Measurements from ENCODE around the gene IPPK.

Gene IPPK

GRCh38 chr9:92682269-92682668 lies 12.3 kb upstream of the IPPK start:
- no peak for DNase-seq

- no peak for DNase-seq
Observed at GRCh38 chr9:92680166-92681119, 10.5 kb upstream of the IPPK start.

GRCh38 chr9:92679413-92680165 lies 9.7 kb upstream of the IPPK start:
- no peak for DNase-seq

DNA sequence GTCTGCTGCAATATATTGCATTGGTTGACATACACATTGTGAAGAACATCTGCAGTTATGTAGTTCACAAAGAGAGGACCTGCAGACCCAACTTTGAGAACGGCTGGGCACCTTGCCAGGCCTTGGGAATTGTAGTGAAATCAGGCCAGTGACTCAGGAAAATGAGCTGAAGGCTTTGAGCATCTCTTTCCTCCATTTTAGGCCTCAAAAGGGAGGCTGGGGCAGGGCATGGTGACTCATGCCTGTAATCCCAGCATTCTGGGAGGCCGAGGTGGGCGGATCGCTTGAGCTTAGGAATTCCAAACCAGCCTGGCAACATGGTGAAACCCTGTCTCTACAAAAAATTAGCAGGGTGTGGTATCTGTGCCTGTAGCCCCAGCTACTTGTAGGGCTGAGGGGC lies 1.4 kb upstream of the IPPK start:
- DNase-seq: no peak

DNA sequence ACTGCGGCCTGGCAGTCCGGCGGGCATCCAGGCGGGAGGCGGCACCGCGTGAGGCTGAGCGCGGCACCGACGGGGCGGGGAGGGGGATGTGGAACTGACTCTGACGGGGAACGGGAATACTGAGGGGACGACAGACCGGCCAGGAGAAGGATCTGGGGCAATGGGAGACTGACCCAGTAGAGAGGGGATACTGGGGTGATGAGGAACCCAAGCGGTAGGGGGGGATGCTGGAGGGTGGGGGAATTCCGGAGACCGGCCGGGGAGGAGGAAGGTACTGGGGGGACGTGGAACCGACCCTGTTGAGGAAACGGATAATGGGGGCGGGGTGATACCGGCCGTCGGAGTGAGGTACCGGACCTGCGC lies 423 bp downstream of the IPPK start:
- no peak for DNase-seq

GRCh38 chr9:92668746-92669526 lies 995 bp downstream of the IPPK start:
- no peak for DNase-seq

DNA sequence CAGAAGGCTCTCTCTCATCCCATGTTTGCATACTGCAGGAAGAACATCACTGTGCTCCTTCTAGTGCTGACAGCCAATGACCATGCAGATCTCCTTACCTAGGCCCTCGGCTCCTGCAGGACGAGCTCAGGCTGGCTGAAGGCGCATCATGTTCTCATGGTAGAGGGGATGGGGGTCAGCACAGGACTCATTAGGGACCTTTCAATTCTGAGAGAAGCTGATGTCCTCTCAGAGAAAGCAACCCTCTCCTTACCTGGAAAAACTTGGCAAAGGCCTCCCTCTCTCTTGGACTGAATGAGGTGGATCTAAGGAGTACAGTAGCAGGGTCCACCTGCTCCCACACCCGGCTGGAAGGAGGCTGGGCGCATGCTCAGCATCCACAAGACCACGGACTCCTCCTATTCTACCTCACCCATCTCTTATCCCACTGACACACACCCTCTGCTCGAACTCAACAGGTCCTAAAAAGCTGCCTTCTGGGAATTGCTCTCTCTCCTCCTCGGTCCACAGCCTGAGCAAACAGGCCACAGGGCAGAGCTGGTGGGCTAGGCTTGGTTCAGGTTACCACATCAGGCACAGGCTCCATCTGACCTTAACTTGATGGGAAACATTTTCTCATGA lies 2.9 kb downstream of the IPPK start:
- DNase-seq: no peak

DNA sequence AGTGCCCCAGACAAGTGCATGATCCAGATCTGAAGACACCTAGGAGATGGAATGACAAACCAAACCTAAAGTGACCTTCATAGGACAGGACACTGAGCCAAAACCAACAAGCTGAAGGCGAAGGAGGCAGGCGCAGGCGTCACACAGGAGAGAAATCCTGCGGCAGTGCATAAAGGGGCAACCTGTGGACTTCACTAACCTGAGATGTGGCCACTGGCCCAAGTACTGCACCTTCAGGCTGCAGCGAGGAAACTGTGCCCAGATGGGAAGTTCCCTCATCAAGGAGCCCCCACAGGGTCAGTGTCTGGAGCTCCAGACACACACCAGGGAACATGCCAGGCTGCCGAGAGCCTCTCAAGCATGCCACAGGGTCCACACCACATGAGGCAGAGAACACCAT lies 3.7 kb downstream of the IPPK start:
- DNase-seq: no peak

DNA sequence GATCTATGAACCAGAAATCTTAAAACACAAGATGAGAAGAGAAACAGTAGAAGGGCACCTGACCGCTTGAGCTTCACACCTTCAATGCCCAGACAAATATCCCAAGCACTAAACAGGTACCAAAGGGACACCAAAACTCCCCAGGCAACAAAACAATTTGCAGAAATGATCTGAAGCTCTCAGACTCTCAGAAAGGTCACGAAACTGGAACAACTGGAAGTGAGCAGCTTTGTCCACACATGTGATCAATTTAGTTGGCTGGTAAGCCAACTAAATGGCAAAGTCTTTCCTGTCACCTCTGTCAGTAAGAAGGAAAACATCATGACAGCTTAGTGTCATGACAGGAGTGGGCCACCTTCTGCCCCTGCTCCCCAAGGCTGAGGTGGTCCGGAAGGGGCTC lies 4.1 kb downstream of the IPPK start:
- DNase-seq: no peak

- no peak for DNase-seq
Observed at GRCh38 chr9:92664394-92665152, 5.4 kb downstream of the IPPK start.

DNA sequence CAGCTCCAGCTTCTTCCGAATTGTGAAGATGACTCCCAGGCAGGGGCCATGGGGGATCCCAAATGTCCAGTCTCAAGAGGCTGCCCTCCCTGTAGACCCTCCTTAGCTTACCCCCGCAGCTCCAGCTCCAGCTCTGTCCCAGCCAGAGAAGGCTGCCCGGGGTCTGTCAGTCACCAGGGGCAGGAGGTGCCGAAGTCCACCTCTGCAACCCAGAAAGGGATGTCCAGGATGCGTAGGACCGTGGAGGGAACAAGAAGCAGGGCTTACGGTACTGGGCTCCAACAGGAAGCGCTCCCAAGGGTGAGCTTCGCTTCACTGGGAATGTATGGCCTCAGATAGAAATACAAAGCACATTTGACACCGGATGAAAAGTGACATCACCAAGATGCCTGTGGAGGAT lies 6.0 kb downstream of the IPPK start:
- no peak for DNase-seq

- no peak for DNase-seq
Observed at GRCh38 chr9:92663126-92663525, 6.8 kb downstream of the IPPK start.

DNA sequence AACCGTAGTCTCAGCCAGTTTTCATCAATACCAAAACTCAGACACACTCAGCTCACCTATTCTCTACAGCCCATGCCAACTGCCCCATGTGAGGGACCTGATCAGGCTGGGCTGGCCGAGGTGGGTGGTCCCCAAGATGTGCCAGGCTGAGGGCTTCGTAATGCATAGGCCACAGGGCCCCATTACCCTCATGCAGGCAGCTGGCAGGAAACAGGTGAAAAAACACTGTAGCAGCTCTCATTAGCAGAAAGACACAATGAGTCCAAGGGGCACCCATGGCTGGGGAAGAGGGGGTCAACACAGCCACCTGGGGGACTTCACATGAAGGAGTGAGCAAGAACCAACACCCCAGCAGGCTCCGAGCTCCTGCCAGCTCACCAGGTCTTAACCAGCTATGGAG lies 8.2 kb downstream of the IPPK start:
- no peak for DNase-seq

DNA sequence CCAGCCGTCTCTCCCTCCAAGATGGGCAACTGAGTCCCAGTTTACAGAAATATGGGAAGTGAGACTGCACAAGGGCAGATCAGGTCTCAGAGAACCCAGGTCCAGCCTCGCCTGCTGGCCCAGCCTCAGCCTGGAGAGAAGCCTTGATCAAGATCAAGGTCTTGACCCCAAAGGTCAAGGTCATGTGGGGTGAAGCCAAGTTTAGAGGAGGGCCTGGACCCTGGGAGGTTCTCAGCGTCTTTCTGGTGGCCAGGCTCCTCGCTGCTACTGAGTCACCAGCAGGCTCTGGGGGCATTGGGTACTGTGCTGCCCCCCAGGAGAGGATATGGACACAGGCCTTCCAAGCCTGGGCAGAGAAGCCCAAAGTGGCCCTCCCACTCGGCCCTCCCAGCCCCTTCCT lies 8.8 kb downstream of the IPPK start:
- DNase-seq: no peak

DNA sequence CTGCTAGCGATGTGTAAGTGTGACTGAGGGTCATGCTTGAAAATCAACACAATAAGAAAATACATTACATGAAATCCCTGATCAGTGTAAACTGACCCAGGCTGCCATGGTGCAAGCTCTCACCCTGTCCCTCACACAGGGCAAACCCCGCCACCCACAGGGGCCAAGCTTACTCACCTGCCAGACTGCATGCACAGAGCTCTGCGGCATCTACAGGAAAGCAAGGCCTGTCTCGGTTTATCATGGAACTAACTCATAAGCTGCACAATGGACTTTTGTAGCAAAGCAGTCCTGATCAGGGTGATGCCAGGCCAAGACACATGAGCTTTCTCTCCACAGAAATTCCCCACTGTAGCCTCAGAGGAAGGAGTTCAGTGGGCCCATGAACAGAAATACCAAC lies 9.7 kb downstream of the IPPK start:
- DNase-seq: no peak

DNA sequence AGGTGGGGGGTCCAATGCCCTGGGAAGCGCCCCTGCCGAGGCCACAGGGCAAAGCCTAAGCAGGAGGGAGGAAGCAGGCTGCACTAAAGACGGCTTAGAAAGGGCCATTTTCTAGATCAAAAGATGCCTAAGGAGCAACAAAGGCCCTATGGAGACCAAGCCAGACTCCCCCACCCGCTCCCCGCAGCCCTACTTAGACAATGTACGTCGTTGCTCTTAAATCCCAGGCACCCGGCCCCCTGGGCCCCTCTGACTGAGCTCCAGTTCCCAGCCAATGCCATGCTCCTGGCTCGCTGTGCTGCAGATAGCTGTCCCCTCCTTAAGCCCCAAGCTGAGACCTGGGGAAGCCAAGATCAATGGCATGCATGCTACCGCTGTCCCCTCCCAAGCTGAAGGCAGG lies 10.3 kb downstream of the IPPK start:
- no peak for DNase-seq

- DNase-seq: no peak
Observed at GRCh38 chr9:92658611-92659010, 11.3 kb downstream of the IPPK start.

GRCh38 chr9:92658176-92658575 lies 11.8 kb downstream of the IPPK start:
- DNase-seq: no peak

GRCh38 chr9:92657296-92658094 lies 12.4 kb downstream of the IPPK start:
- DNase-seq: no peak

DNA sequence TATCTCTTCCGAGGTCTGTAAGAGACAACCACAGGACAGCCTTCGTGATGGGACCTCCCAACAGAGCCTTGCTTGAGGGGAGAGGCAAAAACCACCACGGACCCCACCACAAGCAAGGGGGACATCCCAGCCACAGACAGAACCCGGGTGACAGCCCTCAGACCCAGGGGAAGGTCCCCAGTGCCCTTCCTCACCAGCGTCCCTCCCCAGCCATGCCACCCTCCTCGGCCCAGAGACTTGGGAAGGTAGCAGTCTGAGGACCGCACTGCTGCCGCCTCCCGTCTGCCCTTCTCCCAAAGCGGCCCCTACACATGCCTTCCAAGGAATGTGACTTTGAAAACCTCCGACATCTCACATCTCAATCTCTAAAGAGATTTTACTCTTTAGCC lies 13.4 kb downstream of the IPPK start:
- no peak for DNase-seq

DNA sequence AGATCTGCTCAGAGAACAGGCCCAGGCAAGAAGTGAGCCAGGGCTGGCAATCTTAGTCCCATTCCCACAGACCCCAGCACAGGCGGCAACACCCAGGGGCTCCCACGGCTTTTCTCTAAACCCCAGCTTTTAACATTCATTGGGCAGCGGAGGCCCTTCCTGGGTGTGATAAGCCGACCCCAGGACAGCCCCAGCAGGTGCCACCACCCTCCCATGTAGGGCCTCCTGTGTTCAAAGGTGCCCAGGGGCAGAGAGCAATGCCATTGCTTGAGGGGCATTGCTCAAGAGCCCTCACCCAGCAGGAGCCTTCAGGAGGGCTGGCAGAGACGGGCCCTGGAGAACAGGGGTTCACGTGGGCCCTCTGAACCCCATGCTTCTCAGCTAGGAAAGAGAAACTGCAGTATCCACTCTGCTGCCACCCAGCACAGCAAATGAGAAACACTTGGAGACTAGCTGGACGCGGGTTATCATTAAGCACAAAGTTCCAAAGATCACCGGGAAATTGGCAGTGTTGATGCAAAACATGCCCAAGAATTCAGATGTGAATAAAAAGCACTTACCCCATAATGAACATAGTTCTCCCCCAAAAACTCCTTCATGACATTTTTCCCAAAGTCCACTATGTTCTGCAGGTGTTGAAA lies 13.9 kb downstream of the IPPK start:
- DNase-seq: no peak
